ENCODE data around the gene VWA5B2. TPM values are rescaled to one million over a fixed set of nuclear protein-coding genes. Genes with fewer than 3 reads are reported as not detected.

The VWA5B2 gene
- total RNA-seq, 1 experiment from 2014 or later, result 0.44 TPM

DNA sequence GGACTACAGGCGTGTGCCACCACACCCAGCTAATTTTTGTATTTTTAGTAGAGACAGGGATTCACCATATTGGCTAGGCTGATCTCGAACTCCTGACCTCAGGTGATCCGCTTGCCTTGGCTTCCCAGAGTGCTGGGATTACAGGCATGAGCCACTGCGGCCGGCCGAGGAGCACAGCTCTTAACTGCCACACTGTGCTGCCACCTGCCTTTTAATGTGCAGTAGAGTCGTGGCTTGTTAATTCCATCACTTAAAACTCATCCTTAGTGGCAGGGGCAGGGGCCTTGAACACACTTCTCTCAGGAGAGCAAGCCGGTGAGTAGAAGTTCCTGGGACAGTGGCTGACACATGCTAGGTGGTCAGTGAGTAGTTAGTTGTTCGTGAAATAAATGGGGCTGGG lies 30.9 kb upstream of the VWA5B2 start:
- Mint-ChIP-seq H3K36me3 (peaks cover 10% of the 10 kb centered on the region), H3K9me3 (no peaks in the 10 kb centered on the region), H3K27ac (peak overlapping the region; percentile 33; the same call in 1 of the 2 replicates), H3K4me3 (no peak overlapping the region), H3K4me1 (no peaks in the 10 kb centered on the region), H3K27me3 (ENCODE audit: low read depth) (no peaks in the 10 kb centered on the region)
- POLR2A ChIA-PET, result no interaction called here
- DNase-seq (ENCODE audit: low spot score) (no peak), ATAC-seq (no peak)
- no peak for TF ChIP-seq CDX4 (CRISPR knock-in tag; IDR thresholded peaks at IDR 0.05; ENCODE audit: borderline replicate concordance)
- TF ChIP-seq, protein P1, sequence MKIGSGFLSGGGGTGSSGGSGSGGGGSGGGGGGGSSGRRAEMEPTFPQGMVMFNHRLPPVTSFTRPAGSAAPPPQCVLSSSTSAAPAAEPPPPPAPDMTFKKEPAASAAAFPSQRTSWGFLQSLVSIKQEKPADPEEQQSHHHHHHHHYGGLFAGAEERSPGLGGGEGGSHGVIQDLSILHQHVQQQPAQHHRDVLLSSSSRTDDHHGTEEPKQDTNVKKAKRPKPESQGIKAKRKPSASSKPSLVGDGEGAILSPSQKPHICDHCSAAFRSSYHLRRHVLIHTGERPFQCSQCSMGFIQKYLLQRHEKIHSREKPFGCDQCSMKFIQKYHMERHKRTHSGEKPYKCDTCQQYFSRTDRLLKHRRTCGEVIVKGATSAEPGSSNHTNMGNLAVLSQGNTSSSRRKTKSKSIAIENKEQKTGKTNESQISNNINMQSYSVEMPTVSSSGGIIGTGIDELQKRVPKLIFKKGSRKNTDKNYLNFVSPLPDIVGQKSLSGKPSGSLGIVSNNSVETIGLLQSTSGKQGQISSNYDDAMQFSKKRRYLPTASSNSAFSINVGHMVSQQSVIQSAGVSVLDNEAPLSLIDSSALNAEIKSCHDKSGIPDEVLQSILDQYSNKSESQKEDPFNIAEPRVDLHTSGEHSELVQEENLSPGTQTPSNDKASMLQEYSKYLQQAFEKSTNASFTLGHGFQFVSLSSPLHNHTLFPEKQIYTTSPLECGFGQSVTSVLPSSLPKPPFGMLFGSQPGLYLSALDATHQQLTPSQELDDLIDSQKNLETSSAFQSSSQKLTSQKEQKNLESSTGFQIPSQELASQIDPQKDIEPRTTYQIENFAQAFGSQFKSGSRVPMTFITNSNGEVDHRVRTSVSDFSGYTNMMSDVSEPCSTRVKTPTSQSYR (CRISPR knock-in tag; IDR thresholded peaks at IDR 0.05), result no peak
- TF ChIP-seq EMX1 (CRISPR knock-in tag; IDR thresholded peaks at IDR 0.05), result no peak
- no peak for TF ChIP-seq SOX15 (CRISPR knock-in tag; IDR thresholded peaks at IDR 0.05)
- no peak for TF ChIP-seq CREB1 (CRISPR knock-in tag; IDR thresholded peaks at IDR 0.05)
- no peak for TF ChIP-seq RORB (CRISPR knock-in tag; IDR thresholded peaks at IDR 0.05)
- TF ChIP-seq ELF4 (CRISPR knock-in tag; IDR thresholded peaks at IDR 0.05; ENCODE audit: low read depth), result no peak
- no peak for TF ChIP-seq NFATC4 (CRISPR knock-in tag; IDR thresholded peaks at IDR 0.05)
- TF ChIP-seq FOXJ3 (CRISPR knock-in tag; IDR thresholded peaks at IDR 0.05; ENCODE audit: borderline replicate concordance), result no peak
- no peak for TF ChIP-seq TEAD1 (CRISPR knock-in tag; IDR thresholded peaks at IDR 0.05)
- no peak for TF ChIP-seq GTF2I (CRISPR knock-in tag; conservative IDR thresholded peaks at IDR 0.05)
- no peak for TF ChIP-seq ZBTB21 (CRISPR knock-in tag; IDR thresholded peaks at IDR 0.05; ENCODE audit: borderline replicate concordance)
- TF ChIP-seq, protein P2, sequence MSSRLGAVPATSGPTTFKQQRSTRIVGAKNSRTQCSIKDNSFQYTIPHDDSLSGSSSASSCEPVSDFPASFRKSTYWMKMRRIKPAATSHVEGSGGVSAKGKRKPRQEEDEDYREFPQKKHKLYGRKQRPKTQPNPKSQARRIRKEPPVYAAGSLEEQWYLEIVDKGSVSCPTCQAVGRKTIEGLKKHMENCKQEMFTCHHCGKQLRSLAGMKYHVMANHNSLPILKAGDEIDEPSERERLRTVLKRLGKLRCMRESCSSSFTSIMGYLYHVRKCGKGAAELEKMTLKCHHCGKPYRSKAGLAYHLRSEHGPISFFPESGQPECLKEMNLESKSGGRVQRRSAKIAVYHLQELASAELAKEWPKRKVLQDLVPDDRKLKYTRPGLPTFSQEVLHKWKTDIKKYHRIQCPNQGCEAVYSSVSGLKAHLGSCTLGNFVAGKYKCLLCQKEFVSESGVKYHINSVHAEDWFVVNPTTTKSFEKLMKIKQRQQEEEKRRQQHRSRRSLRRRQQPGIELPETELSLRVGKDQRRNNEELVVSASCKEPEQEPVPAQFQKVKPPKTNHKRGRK (CRISPR knock-in tag; IDR thresholded peaks at IDR 0.05; ENCODE audit: borderline replicate concordance), result no peak
- TF ChIP-seq OVOL2 (CRISPR knock-in tag; IDR thresholded peaks at IDR 0.05; ENCODE audit: borderline replicate concordance), result no peak
- TF ChIP-seq ZNF138 (CRISPR knock-in tag; conservative IDR thresholded peaks at IDR 0.05), result no peak
- TF ChIP-seq MYBL2 (CRISPR knock-in tag; IDR thresholded peaks at IDR 0.05), result no peak
- no peak for TF ChIP-seq E2F1 (CRISPR knock-in tag; IDR thresholded peaks at IDR 0.05)
- TF ChIP-seq CTCF (IDR thresholded peaks at IDR 0.05), result no peak
- no peak for TF ChIP-seq GRHL2 (CRISPR knock-in tag; IDR thresholded peaks at IDR 0.05; ENCODE audit: insufficient replicate concordance, severe bottlenecking)
- TF ChIP-seq ZNF671 (CRISPR knock-in tag; IDR thresholded peaks at IDR 0.05), result no peak
- CTCF ChIA-PET, result interaction anchor here (0.6 to 1.3 kb wide), 6 partner anchors 12 to 261 kb away, joined by 3 to 8 read pairs (median 4); no protein-coding TSS in a partner anchor

Data from WTC11 (cell line).